Measurements from ENCODE around the gene ATOX1. TPM values are rescaled to one million over a fixed set of nuclear protein-coding genes. Genes with fewer than 3 reads are reported as not detected.

Gene ATOX1
- total and polyA plus RNA-seq, 2 of the 13 experiments (the other 11 are each of a cell fraction or from before 2014, with no cell fraction given) = 62.4 to 124 TPM

- TF ChIP-seq ZBED4 (CRISPR knock-in tag; IDR thresholded peaks at IDR 0.05; ENCODE audit: borderline replicate concordance) = no peak
- no peak for TF ChIP-seq FOSL2 (CRISPR knock-in tag; IDR thresholded peaks at IDR 0.05)
- TF ChIP-seq ZNF180 (CRISPR knock-in tag; IDR thresholded peaks at IDR 0.05; ENCODE audit: borderline replicate concordance, low read depth) = no peak
- TF ChIP-seq HOXA3 (CRISPR knock-in tag; IDR thresholded peaks at IDR 0.05) = peak; percentile 38; the same call in 1 of the 2 replicates
- TF ChIP-seq, protein P1, sequence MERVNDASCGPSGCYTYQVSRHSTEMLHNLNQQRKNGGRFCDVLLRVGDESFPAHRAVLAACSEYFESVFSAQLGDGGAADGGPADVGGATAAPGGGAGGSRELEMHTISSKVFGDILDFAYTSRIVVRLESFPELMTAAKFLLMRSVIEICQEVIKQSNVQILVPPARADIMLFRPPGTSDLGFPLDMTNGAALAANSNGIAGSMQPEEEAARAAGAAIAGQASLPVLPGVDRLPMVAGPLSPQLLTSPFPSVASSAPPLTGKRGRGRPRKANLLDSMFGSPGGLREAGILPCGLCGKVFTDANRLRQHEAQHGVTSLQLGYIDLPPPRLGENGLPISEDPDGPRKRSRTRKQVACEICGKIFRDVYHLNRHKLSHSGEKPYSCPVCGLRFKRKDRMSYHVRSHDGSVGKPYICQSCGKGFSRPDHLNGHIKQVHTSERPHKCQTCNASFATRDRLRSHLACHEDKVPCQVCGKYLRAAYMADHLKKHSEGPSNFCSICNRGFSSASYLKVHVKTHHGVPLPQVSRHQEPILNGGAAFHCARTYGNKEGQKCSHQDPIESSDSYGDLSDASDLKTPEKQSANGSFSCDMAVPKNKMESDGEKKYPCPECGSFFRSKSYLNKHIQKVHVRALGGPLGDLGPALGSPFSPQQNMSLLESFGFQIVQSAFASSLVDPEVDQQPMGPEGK (CRISPR knock-in tag; IDR thresholded peaks at IDR 0.05) = no peak
- TF ChIP-seq ZNF18 (CRISPR knock-in tag; IDR thresholded peaks at IDR 0.05; ENCODE audit: insufficient replicate concordance) = no peak
- no peak for TF ChIP-seq SNAPC4 (CRISPR knock-in tag; IDR thresholded peaks at IDR 0.05)
- no peak for TF ChIP-seq CCAR2 (optimal IDR thresholded peaks at IDR 0.05; ENCODE audit: low read depth, low read length)
- TF ChIP-seq ATF4 (CRISPR knock-in tag; IDR thresholded peaks at IDR 0.05) = no peak
- no peak for TF ChIP-seq TFE3 (CRISPR knock-in tag; IDR thresholded peaks at IDR 0.05)
- no peak for TF ChIP-seq NR1H2 (CRISPR knock-in tag; IDR thresholded peaks at IDR 0.05; ENCODE audit: borderline replicate concordance, low read depth)
Measured at GRCh38 chr5:151770383-151771258, 12.2 kb upstream of the ATOX1 start (continued).

Data from HepG2 (cell line).